GM12878 (cell line): ENCODE data around the gene GNAT1. TPM values are rescaled to one million over a fixed set of nuclear protein-coding genes. Genes with fewer than 3 reads are reported as not detected.

Experiments used
- ATAC-seq: fragments of 200-7000 bp; cut with Tn5 transposase; 3 replicates; pipeline ENCODE4 v1.9.1; 2020; ENCODE audit warnings: mild to moderate bottlenecking, moderate library complexity
- BruUV-seq: library from RNA; stranded (reverse); fragments of 400-500 nt; replicated peaks from 2 replicates; lab custom pipeline; 2021; lab: Mats Ljungman, UMichigan
- CTCF ChIA-PET: fragments of 300-600 bp; sonication (Branson Sonifier 250); formaldehyde crosslinking; extraction: SDS; loops from one replicate; lab custom pipeline; 2021; ENCODE audit warnings: inconsistent platforms; lab: Yijun Ruan, JAX
- POLR2A ChIA-PET: fragments of 350-600 bp; formaldehyde crosslinking; extraction: SDS; loops from one replicate; lab custom pipeline; 2021; ENCODE audit warnings: inconsistent platforms; lab: Charles Lee
- RAD21 ChIA-PET: fragments of 300-600 bp; sonication (Branson Sonifier 250); formaldehyde crosslinking; loops from one replicate; lab custom pipeline; 2023; ENCODE audit warnings: antibody characterized with exemption; ENCODE audit not compliant: unreplicated experiment; lab: Charles Lee
- SMC1A ChIA-PET: fragments of 300-600 bp; sonication (Branson Sonifier 250); formaldehyde crosslinking; loops from one replicate; lab custom pipeline; 2023; ENCODE audit not compliant: unreplicated experiment, uncharacterized antibody; lab: Charles Lee
- DNase-seq: peaks from one replicate; pipeline ENCODE4 v3.0.0-alpha.2; 2011; ENCODE audit warnings: low read depth, low spot score
- FAIRE-seq: peaks from 3 replicates; lab custom pipeline; 2011; peaks lifted over from hg19 to GRCh38; lab: Jason Lieb, UNC
- H2AFZ ChIP-seq: 2 replicates; pipeline ENCODE4 v1.6.0; 2011; ENCODE audit warnings: low read depth, low read length, control low read depth; ENCODE audit not compliant: control insufficient read depth
- H3K27ac ChIP-seq: 2 replicates; pipeline ENCODE4 v1.5.1; 2011; ENCODE audit warnings: control low read depth; ENCODE audit not compliant: control insufficient read depth, insufficient read depth
- H3K27me3 ChIP-seq, 2 experiments: replicated peaks in 1 of 2; 2 replicates each; pipeline versions ENCODE4 v1.6.0 to v1.6.1; 2011; ENCODE audit warnings: low read length in 1 of 2; ENCODE audit not compliant: control insufficient read depth in 2 of 2, insufficient read depth in 2 of 2
- H3K36me3 ChIP-seq, 2 experiments: 2 replicates each; pipeline ENCODE4 v1.5.1; 2011; ENCODE audit warnings: low read length in 1 of 2; ENCODE audit not compliant: control insufficient read depth in 2 of 2, insufficient read depth in 2 of 2
- H3K4me1 ChIP-seq: 2 replicates; pipeline ENCODE4 v1.6.1; 2011; ENCODE audit warnings: mild to moderate bottlenecking, low read length, moderate library complexity, mixed read lengths; ENCODE audit not compliant: control insufficient read depth, insufficient read depth
- H3K4me2 ChIP-seq: 2 replicates; pipeline ENCODE4 v1.6.0; 2011; ENCODE audit warnings: control low read depth; ENCODE audit not compliant: control insufficient read depth, insufficient read depth
- H3K4me3 ChIP-seq: fragments of 200-600 bp; sonication (generic); 2 replicates; pipeline ENCODE4 v1.5.1; 2016
- H3K79me2 ChIP-seq: 2 replicates; pipeline ENCODE4 v1.6.0; 2011; ENCODE audit warnings: low read length; ENCODE audit not compliant: control insufficient read depth, insufficient read depth
- H3K9ac ChIP-seq: 2 replicates; pipeline ENCODE4 v1.8.0; 2011; ENCODE audit warnings: low read length, control low read depth, mixed read lengths; ENCODE audit not compliant: control insufficient read depth, insufficient read depth
- H3K9me3 ChIP-seq: replicated peaks from 3 replicates; pipeline ENCODE4 v1.5.1; 2011; ENCODE audit warnings: mild to moderate bottlenecking, low read length; ENCODE audit not compliant: control insufficient read depth, insufficient read depth
- H4K20me1 ChIP-seq: 2 replicates; pipeline ENCODE4 v1.6.0; 2011; ENCODE audit not compliant: control insufficient read depth, insufficient read depth
- BCLAF1 ChIP-seq: fragments of 450-650 bp; IDR thresholded peaks from 2 replicates; pipeline ENCODE4 v1.6.1; 2017; ENCODE audit warnings: antibody characterized with exemption, mild to moderate bottlenecking, moderate library complexity
- BHLHE40 ChIP-seq, 2 experiments: fragments of 450-650 bp in 1 of 2; IDR thresholded peaks; 2 replicates each; pipeline ENCODE4 v1.6.1; 2011 to 2017; ENCODE audit warnings: low read depth in 2 of 2, borderline replicate concordance in 1 of 2, improper control_type of control experiment in 1 of 2, low read length in 1 of 2, mild to moderate bottlenecking in 1 of 2
- CEBPZ ChIP-seq: fragments of 150-350 bp; IDR thresholded peaks from 2 replicates; pipeline ENCODE4 v1.6.1; 2016; ENCODE audit warnings: low read depth, low read length
- EED ChIP-seq: sonication (generic); IDR thresholded peaks from 2 replicates; pipeline ENCODE4 v1.6.1; 2016; ENCODE audit warnings: antibody characterized with exemption, low read depth
- EZH2 ChIP-seq: IDR thresholded peaks from 2 replicates; pipeline ENCODE4 v1.6.1; 2012; ENCODE audit warnings: low read depth, mild to moderate bottlenecking, control low read depth, inconsistent platforms, low read length, borderline replicate concordance; ENCODE audit not compliant: control insufficient read depth
- GABPA ChIP-seq: IDR thresholded peaks from 2 replicates; pipeline ENCODE4 v1.6.1; 2014; ENCODE audit warnings: antibody characterized with exemption, low read depth, mild to moderate bottlenecking, inconsistent platforms
- LARP7 ChIP-seq: fragments of 450-650 bp; IDR thresholded peaks from 2 replicates; pipeline ENCODE4 v1.6.1; 2017; ENCODE audit warnings: mild to moderate bottlenecking
- POLR2AphosphoS5 ChIP-seq: IDR thresholded peaks from 2 replicates; pipeline ENCODE4 v1.6.1; 2011; ENCODE audit warnings: mild to moderate bottlenecking, low read length, inconsistent platforms
- RBBP5 ChIP-seq: fragments of 200-600 bp; sonication (generic); conservative IDR thresholded peaks from 2 replicates; pipeline ENCODE4 v1.6.1; 2016
- SREBF2 ChIP-seq: IDR thresholded peaks from 2 replicates; pipeline ENCODE4 v1.6.1; 2012; ENCODE audit warnings: mild to moderate bottlenecking, low read length
- ZBTB11 ChIP-seq: fragments of 450-650 bp; formaldehyde crosslinking; IDR thresholded peaks from 2 replicates; pipeline ENCODE4 v1.5.0; 2022; ENCODE audit warnings: mild to moderate bottlenecking, missing genetic modification characterization
- ZNF274 ChIP-seq: IDR thresholded peaks from one replicate; pipeline ENCODE4 v1.8.0; 2011; ENCODE audit not compliant: insufficient read length, insufficient read depth
- ZNF384 ChIP-seq: IDR thresholded peaks from 2 replicates; pipeline ENCODE4 v1.6.1; 2012; ENCODE audit warnings: low read depth, mild to moderate bottlenecking, low read length, improper control_type of control experiment, borderline replicate concordance
- WGBS: methylation state at CpG from one replicate; pipeline ENCODE4 v1.1.6; 2016; ENCODE audit warnings: low lambda C conversion rate; ENCODE audit not compliant: insufficient replicate concordance, insufficient coverage; ENCODE audit errors: missing lambda C conversion rate; 5-methylcytosine and 5-hydroxymethylcytosine counted together
- in situ Hi-C: fragments of 300-500 bp; cut with MboI; formaldehyde crosslinking; loops from 9 replicates; pipeline ENCODE4 v1.14.3; 2018; ENCODE audit warnings: mixed read lengths
- intact Hi-C: fragments of 100-400 bp; cut with micrococcal nuclease; formaldehyde crosslinking; loops from one replicate; pipeline ENCODE4 v1.14.2; 2022; ENCODE audit not compliant: unreplicated experiment
- polyA plus RNA-seq, 11 experiments: library from polyadenylated mRNA; depleted of rRNA in 4 of 11; unstranded in 6 of 11; stranded (reverse) in 5 of 11; fragments of >200 nt; fragmentation: Nextera tagmentation in 4 of 11; fragmentation: Illumina TruSeq in 1 of 11; extraction: Ambion mirVana in 4 of 11; extraction: Trizol in 1 of 11; gene quantifications; 1 replicate in 1 of 11; 2 replicates in 10 of 11; pipeline versions ENCODE4 v1.2.1 to v1.2.3, GENCODE V29; 2011 to 2016; ENCODE audit warnings: inconsistent platforms in 2 of 11, missing spikeins in 2 of 11, low read depth in 1 of 11
- total RNA-seq, 4 experiments: library from RNA; depleted of rRNA in 3 of 4; stranded (reverse); fragments of >200 nt in 3 of 4; fragmentation: Illumina TruSeq in 1 of 4; extraction: Trizol in 1 of 4; gene quantifications; 2 replicates each; pipeline versions ENCODE4 v1.2.1 to v1.2.3, GENCODE V29; 2013 to 2021

Gene GNAT1
- total and polyA plus RNA-seq, 10 of the 15 experiments (the other 5 are each of a cell fraction or from before 2014, with no cell fraction given) = not detected

GRCh38 chr3:50151728-50152127, 39.7 kb upstream of the GNAT1 start:
- Histone ChIP-seq H3K9ac (no peak overlapping the region), H3K4me3 (no peak overlapping the region), H3K4me1 (no peaks in the 10 kb centered on the region; the same call in 1 of the 2 replicates), H3K79me2 (no peaks in the 10 kb centered on the region), H3K4me2 (no peak overlapping the region), H3K9me3 (no peaks in the 10 kb centered on the region), H2AFZ (no peak overlapping the region), H3K36me3 (no peaks in the 10 kb centered on the region), H3K27ac (no peak overlapping the region), H4K20me1 (no peaks in the 10 kb centered on the region), H3K27me3 (peaks cover 10 to 12% of the 10 kb centered on the region in 2 experiments)
- no peak for DNase-seq
- no peak for ATAC-seq
- WGBS = 47% methylated on average over 4 of the region's 5 CpGs
- no TSS peak for BruUV-seq
- ChIA-PET RAD21 (no interaction called here), CTCF (no interaction called here), POLR2A (no interaction called here), SMC1A (no interaction called here)
- in situ Hi-C loops = no loop called here
- intact Hi-C loops = no loop called here
- no peak for FAIRE-seq
- TF ChIP-seq POLR2AphosphoS5 (no peak), EZH2 (no peak), ZNF274 (no peak), RBBP5 (no peak), BHLHE40 (IDR thresholded peaks at IDR 0.05; ENCODE audit: borderline replicate concordance in 1 of 2, low read depth in 2 of 2, low read length in 1 of 2) (no peak), LARP7 (no peak), SREBF2 (no peak), BCLAF1 (no peak), CEBPZ (no peak), EED (no peak), ZNF384 (no peak), ZBTB11 (CRISPR knock-in tag) (no peak), GABPA (no peak)
